SK-N-SH (cell line): ENCODE data around the gene TIMM21. TPM values are rescaled to one million over a fixed set of nuclear protein-coding genes. Genes with fewer than 3 reads are reported as not detected.
A peak's percentile ranks its signal among the peaks of the same experiment; 100 is the strongest.

Experiments used
- CTCF ChIA-PET: fragments of 300-600, 350-600 bp; formaldehyde crosslinking; extraction: SDS; loops from one replicate; lab custom pipeline; 2021; lab: Yijun Ruan, JAX
- POLR2A ChIA-PET: fragments of 350-600 bp; sonication (Branson Sonifier 250); formaldehyde crosslinking; extraction: SDS; loops from one replicate; lab custom pipeline; 2020; ENCODE audit warnings: antibody characterized with exemption, inconsistent platforms; lab: Yijun Ruan, JAX
- DNase-seq: peaks from one replicate; pipeline ENCODE4 v3.0.0; 2012
- H2AFZ ChIP-seq: fragments of 200-600 bp; sonication (generic); 2 replicates; pipeline ENCODE4 v1.8.1; 2016; ENCODE audit warnings: antibody characterized with exemption, mild to moderate bottlenecking, low read depth
- H3F3A ChIP-seq: fragments of 200-600 bp; sonication (generic); replicated peaks from 2 replicates; pipeline ENCODE3; 2016; ENCODE audit warnings: antibody characterized with exemption, mild to moderate bottlenecking; ENCODE audit not compliant: insufficient read depth
- H3K27ac ChIP-seq, 2 experiments: fragments of 200-500 bp in 1 of 2; fragments of 200-600 bp in 1 of 2; sonication (Bioruptor generic) in 1 of 2; sonication (generic), shearing (Covaris generic) in 1 of 2; 2 replicates each; pipeline versions ENCODE4 v1.5.1 to v1.6.1; 2014 to 2016; ENCODE audit warnings: low read depth in 2 of 2, inconsistent platforms in 1 of 2, low read length in 1 of 2, mild to moderate bottlenecking in 1 of 2, mixed read lengths in 1 of 2
- H3K27me3 ChIP-seq: fragments of 200-600 bp; sonication (generic), shearing (Covaris generic); 2 replicates; pipeline ENCODE4 v1.6.1; 2016; ENCODE audit warnings: mixed run types; ENCODE audit not compliant: insufficient read depth
- H3K36me3 ChIP-seq, 2 experiments: fragments of 200-500 bp in 1 of 2; fragments of 200-600 bp in 1 of 2; sonication (Bioruptor generic) in 1 of 2; sonication (generic) in 1 of 2; replicated peaks in 1 of 2; 2 replicates each; pipeline versions ENCODE3 to v1.5.1; 2014 to 2016; ENCODE audit warnings: low read length in 1 of 2, mild to moderate bottlenecking in 1 of 2; ENCODE audit not compliant: insufficient read depth in 2 of 2, control insufficient read depth in 1 of 2
- H3K4me1 ChIP-seq, 2 experiments: fragments of 200-500 bp in 1 of 2; fragments of 200-600 bp in 1 of 2; sonication (Bioruptor generic) in 1 of 2; sonication (generic), shearing (Covaris generic) in 1 of 2; 2 replicates each; pipeline versions ENCODE4 v1.5.1 to v1.6.1; 2014 to 2016; ENCODE audit warnings: low read depth in 1 of 2, low read length in 1 of 2, mixed run types in 1 of 2; ENCODE audit not compliant: insufficient read depth in 2 of 2, control insufficient read depth in 1 of 2
- H3K4me2 ChIP-seq: fragments of 200-600 bp; sonication (generic), shearing (Covaris generic); 2 replicates; pipeline ENCODE4 v1.6.1; 2017; ENCODE audit warnings: mixed run types
- H3K4me3 ChIP-seq, 2 experiments: fragments of 200-500 bp in 1 of 2; fragments of 200-600 bp in 1 of 2; sonication (Bioruptor generic) in 1 of 2; sonication (generic), shearing (Covaris generic) in 1 of 2; 2 replicates each; pipeline versions ENCODE4 v1.5.1 to v1.8.1; 2014 to 2016; ENCODE audit warnings: low read depth in 2 of 2, inconsistent platforms in 1 of 2, low read length in 1 of 2, mild to moderate bottlenecking in 1 of 2, mixed read lengths in 1 of 2, moderate library complexity in 1 of 2
- H3K79me2 ChIP-seq: fragments of 200-600 bp; sonication (generic); 2 replicates; pipeline ENCODE4 v1.8.1; 2017; ENCODE audit warnings: mild to moderate bottlenecking; ENCODE audit not compliant: insufficient read depth
- H3K9ac ChIP-seq: fragments of 200-600 bp; sonication (generic); 2 replicates; pipeline ENCODE4 v1.6.1; 2017; ENCODE audit warnings: mixed run types
- H3K9me2 ChIP-seq: fragments of 200-600 bp; sonication (generic); 2 replicates; pipeline ENCODE4 v1.6.1; 2017; ENCODE audit warnings: mixed run types
- H3K9me3 ChIP-seq: fragments of 200-600 bp; sonication (generic); 2 replicates; pipeline ENCODE4 v1.6.1; 2017; ENCODE audit warnings: mixed run types, mild to moderate bottlenecking, moderate library complexity
- H4K20me1 ChIP-seq: fragments of 200-600 bp; sonication (generic); 2 replicates; pipeline ENCODE4 v1.6.1; 2017; ENCODE audit warnings: mild to moderate bottlenecking, mixed run types; ENCODE audit not compliant: insufficient read depth
- EP300 ChIP-seq, 2 experiments: IDR thresholded peaks; 2 replicates each; pipeline versions ENCODE4 v1.4.0 to v1.6.1; 2012; ENCODE audit warnings: borderline replicate concordance in 1 of 2, low read depth in 1 of 2, low read length in 1 of 2
- FOSL2 ChIP-seq: IDR thresholded peaks from 2 replicates; pipeline ENCODE4 v1.4.0; 2012; ENCODE audit warnings: low read depth, mild to moderate bottlenecking, moderate library complexity, borderline replicate concordance
- FOXJ3 ChIP-seq: sonication (generic); formaldehyde crosslinking; IDR thresholded peaks from 2 replicates; pipeline ENCODE4 v1.5.1; 2020; ENCODE audit warnings: mild to moderate bottlenecking, missing genetic modification reagents
- FOXM1 ChIP-seq: IDR thresholded peaks from 2 replicates; pipeline ENCODE4 v1.4.0; 2012; ENCODE audit warnings: low read depth, mild to moderate bottlenecking
- GABPA ChIP-seq: IDR thresholded peaks from 2 replicates; pipeline ENCODE4 v1.4.0; 2012; ENCODE audit warnings: low read depth, mild to moderate bottlenecking
- GATA2 ChIP-seq: sonication (generic); formaldehyde crosslinking; IDR thresholded peaks from 2 replicates; pipeline ENCODE4 v1.5.0; 2020; ENCODE audit warnings: mild to moderate bottlenecking, missing genetic modification reagents
- JUND ChIP-seq: IDR thresholded peaks from 2 replicates; pipeline ENCODE4 v1.4.0; 2012
- NFIC ChIP-seq: IDR thresholded peaks from 2 replicates; pipeline ENCODE4 v1.4.0; 2012; ENCODE audit warnings: borderline replicate concordance
- NRF1 ChIP-seq: IDR thresholded peaks from 2 replicates; pipeline ENCODE4 v1.6.1; 2012; ENCODE audit warnings: low read depth, mild to moderate bottlenecking, low read length
- RCOR1 ChIP-seq: fragments of 150-350 bp; IDR thresholded peaks from 2 replicates; pipeline ENCODE4 v1.6.1; 2017; ENCODE audit warnings: antibody characterized with exemption, low read length
- RXRA ChIP-seq: IDR thresholded peaks from 2 replicates; pipeline ENCODE4 v1.4.0; 2012; ENCODE audit warnings: low read depth, mild to moderate bottlenecking, borderline replicate concordance
- SMC3 ChIP-seq: IDR thresholded peaks from 2 replicates; pipeline ENCODE4 v1.6.1; 2012; ENCODE audit warnings: low read depth, low read length, improper control_type of control experiment
- TAF1 ChIP-seq: IDR thresholded peaks from 2 replicates; pipeline ENCODE4 v1.6.1; 2012; ENCODE audit warnings: low read depth, mild to moderate bottlenecking, low read length, moderate library complexity, borderline replicate concordance
- TCF12 ChIP-seq: IDR thresholded peaks from 2 replicates; pipeline ENCODE4 v1.4.0; 2012
- TEAD4 ChIP-seq: IDR thresholded peaks from 2 replicates; pipeline ENCODE4 v1.4.0; 2012; ENCODE audit warnings: mild to moderate bottlenecking, borderline replicate concordance; ENCODE audit not compliant: insufficient read depth
- WGBS: methylation state at CpG from one replicate; pipeline ENCODE4 v1.1.6; 2017; ENCODE audit warnings: low lambda C conversion rate; 5-methylcytosine and 5-hydroxymethylcytosine counted together
- polyA plus RNA-seq, 3 experiments: library from polyadenylated mRNA; depleted of rRNA; stranded (reverse); fragments of >200 nt; gene quantifications; 2 replicates each; pipeline ENCODE4 v1.2.3, GENCODE V29; 2012
- TF ChIP-seq, protein P1 (sequence below): fragments of 150-350 bp; IDR thresholded peaks from 2 replicates; pipeline ENCODE4 v1.6.1; 2017; ENCODE audit warnings: antibody characterized with exemption, low read length, low read depth, borderline replicate concordance
- TF ChIP-seq, protein P2 (sequence below): IDR thresholded peaks from 2 replicates; pipeline ENCODE4 v1.4.0; 2012; ENCODE audit warnings: low read depth
- TF ChIP-seq, protein P3 (sequence below): IDR thresholded peaks from 2 replicates; pipeline ENCODE4 v1.4.0; 2012; ENCODE audit warnings: low read depth, borderline replicate concordance

TIMM21 gene
- polyA plus RNA-seq, 1 of the 3 experiments (the other 2 are of a cell fraction), result 27.6 TPM

DNA sequence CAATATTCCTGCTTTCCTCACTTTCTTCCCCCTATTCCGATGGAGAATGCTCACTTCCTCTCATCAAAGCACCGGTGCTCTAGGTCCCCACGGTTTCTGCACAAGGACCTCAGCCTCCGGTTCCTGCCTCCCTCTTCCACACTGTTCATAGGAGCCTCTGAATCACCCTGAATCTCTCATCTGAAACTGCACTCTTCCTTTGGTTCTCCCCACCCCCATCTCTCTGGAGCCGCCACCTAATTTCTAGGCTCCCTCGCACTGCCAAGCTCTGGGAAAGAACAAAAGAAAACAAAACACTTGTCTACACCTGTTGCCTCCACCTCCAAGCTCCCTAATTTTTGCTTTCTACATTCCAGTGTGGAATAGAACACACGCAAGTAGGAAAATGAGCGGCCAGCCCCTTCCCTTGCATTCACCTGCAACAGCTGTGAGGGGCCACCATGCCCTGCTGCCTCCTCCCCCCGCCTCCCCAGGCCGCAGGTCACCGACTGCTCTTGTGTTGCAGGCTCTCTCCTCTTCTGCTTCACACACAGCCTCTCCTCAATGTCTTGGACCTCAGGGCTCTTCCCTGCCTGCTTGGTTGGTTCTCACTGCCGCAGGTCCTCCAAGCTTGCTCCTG, 10.3 kb upstream of the TIMM21 start:
- no peak overlapping the region for H3K27ac ChIP-seq
- H3K36me3 ChIP-seq, result no peaks in the 10 kb centered on the region
- H2AFZ ChIP-seq, result no peak overlapping the region
- no peaks in the 10 kb centered on the region for H3K79me2 ChIP-seq
- CTCF ChIA-PET, result interaction anchor here (1.2 kb wide), 1 partner anchor 15 kb away, joined by 3 read pairs; no protein-coding TSS in a partner anchor
- no peak for TF ChIP-seq GATA2 (CRISPR knock-in tag)
- no peak for TF ChIP-seq RXRA
- TF ChIP-seq GABPA, result no peak
- TF ChIP-seq JUND, result no peak
- no peak for TF ChIP-seq RCOR1
- TF ChIP-seq, protein P1, sequence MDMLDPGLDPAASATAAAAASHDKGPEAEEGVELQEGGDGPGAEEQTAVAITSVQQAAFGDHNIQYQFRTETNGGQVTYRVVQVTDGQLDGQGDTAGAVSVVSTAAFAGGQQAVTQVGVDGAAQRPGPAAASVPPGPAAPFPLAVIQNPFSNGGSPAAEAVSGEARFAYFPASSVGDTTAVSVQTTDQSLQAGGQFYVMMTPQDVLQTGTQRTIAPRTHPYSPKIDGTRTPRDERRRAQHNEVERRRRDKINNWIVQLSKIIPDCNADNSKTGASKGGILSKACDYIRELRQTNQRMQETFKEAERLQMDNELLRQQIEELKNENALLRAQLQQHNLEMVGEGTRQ, result no peak
- TF ChIP-seq FOXJ3, result no peak
- TF ChIP-seq FOSL2, result no peak
- TF ChIP-seq FOXM1, result no peak
- no peak for TF ChIP-seq TEAD4
- TF ChIP-seq, protein P2, sequence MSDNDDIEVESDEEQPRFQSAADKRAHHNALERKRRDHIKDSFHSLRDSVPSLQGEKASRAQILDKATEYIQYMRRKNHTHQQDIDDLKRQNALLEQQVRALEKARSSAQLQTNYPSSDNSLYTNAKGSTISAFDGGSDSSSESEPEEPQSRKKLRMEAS, result no peak
- H3K4me1 ChIP-seq, result peaks cover 0 to 4% of the 10 kb centered on the region in 2 experiments; a peak in 1 of 4 replicates
- H3F3A ChIP-seq, result peaks cover 3% of the 10 kb centered on the region
- H3K4me3 ChIP-seq, result no peak overlapping the region
- no peak for DNase-seq
- no peaks in the 10 kb centered on the region; the same call in 1 of the 2 replicates for H3K27me3 ChIP-seq
- H3K9me2 ChIP-seq, result no peaks in the 10 kb centered on the region
- POLR2A ChIA-PET, result no interaction called here
- no peaks in the 10 kb centered on the region for H4K20me1 ChIP-seq
- H3K9ac ChIP-seq, result no peak overlapping the region
- no peak overlapping the region for H3K4me2 ChIP-seq
- H3K9me3 ChIP-seq, result no peaks in the 10 kb centered on the region
- WGBS, result 65% methylated on average over 12 of the region's 12 CpGs

DNA sequence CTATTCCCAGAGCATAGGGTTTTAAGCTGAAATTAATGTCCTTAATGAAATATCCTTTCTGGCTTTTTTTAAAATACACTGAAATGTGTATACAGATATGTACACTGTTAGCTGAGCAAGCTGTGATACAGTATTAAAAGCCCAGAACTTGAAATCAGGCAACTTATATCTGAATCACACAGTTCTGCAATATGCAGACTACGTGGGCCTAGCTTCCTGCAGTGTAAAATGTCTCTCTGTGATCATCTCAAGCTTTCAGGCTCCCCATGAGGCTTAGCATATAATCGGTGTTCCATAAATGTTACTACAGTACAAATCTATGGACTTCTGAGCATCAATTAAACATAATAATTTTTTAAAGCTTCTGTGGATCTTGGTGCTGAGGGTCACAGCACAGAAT, 8.9 kb upstream of the TIMM21 start:
- ChIA-PET CTCF (interaction anchor here (1.2 kb wide), 1 partner anchor 14 kb away, joined by 3 read pairs; no protein-coding TSS in a partner anchor), POLR2A (no interaction called here)
- Histone ChIP-seq H3K36me3 (no peaks in the 10 kb centered on the region), H3K9me3 (no peaks in the 10 kb centered on the region), H4K20me1 (no peaks in the 10 kb centered on the region), H3K4me2 (peak overlapping the region; percentile 65), H3K9me2 (no peaks in the 10 kb centered on the region), H3K9ac (no peak overlapping the region), H3K4me3 (no peak overlapping the region), H3K79me2 (no peaks in the 10 kb centered on the region), H3K27me3 (no peaks in the 10 kb centered on the region; the same call in 1 of the 2 replicates), H3K27ac (no peak overlapping the region; a peak in 1 of 4 replicates), H3K4me1 (peaks cover 0 to 4% of the 10 kb centered on the region in 2 experiments; a peak in 1 of 4 replicates), H3F3A (peaks cover 3% of the 10 kb centered on the region), H2AFZ (peak overlapping the region; percentile 49; the same call in 1 of the 2 replicates)
- 84% methylated on average over 2 of the region's 2 CpGs for WGBS
- TF ChIP-seq TEAD4 (no peak), TCF12 (no peak), JUND (no peak), SMC3 (no peak), NRF1 (no peak), FOXJ3 (no peak), RCOR1 (no peak), NFIC (no peak), FOXM1 (no peak), TAF1 (no peak), EP300 (IDR thresholded peaks at IDR 0.05; ENCODE audit: borderline replicate concordance in 1 of 2, low read depth in 1 of 2, low read length in 1 of 2) (no peak)
- TF ChIP-seq, protein P3, sequence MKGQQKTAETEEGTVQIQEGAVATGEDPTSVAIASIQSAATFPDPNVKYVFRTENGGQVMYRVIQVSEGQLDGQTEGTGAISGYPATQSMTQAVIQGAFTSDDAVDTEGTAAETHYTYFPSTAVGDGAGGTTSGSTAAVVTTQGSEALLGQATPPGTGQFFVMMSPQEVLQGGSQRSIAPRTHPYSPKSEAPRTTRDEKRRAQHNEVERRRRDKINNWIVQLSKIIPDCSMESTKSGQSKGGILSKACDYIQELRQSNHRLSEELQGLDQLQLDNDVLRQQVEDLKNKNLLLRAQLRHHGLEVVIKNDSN, result no peak
- no peak for DNase-seq
